HL-60 (cell line): ENCODE results near the gene GPAT2.

Experiments used
- POLR2AphosphoS5 ChIP-seq: IDR thresholded peaks from 2 replicates; pipeline ENCODE4 v1.6.1; 2012; ENCODE audit warnings: low read depth
- TF ChIP-seq, protein P1 (sequence below): IDR thresholded peaks from one replicate; pipeline ENCODE4 v1.5.1; 2011; ENCODE audit warnings: low read length, control low read depth, inconsistent platforms; ENCODE audit not compliant: insufficient read depth

DNA sequence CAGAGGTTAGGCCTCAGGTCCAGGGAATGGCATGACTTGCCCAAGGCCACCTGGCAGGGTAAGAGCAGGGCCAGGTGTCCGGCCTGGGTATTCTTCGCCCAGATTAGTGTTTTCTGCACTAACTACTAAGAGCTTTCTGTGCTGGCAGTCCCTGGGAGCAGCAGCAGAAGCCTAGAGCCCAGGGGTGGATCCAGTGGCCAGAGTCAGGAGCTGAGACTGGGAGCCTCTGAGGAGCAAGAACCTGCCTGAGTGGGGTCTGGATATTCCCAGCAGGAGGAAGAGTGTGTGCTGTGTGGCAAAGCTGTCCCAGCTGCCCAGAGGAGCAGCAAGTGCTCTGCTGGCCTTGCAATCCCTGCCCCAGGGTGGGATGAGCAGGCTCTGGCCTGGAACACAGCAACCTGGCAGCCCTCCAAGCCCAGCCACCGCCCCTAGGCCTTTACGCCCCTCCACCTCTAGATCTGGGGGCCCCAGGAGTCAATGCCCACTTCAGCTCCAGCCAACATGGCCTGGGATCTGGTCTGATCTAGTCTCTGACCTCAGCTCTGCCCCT lies 30.7 kb upstream of the GPAT2 start:
- TF ChIP-seq, protein P1, sequence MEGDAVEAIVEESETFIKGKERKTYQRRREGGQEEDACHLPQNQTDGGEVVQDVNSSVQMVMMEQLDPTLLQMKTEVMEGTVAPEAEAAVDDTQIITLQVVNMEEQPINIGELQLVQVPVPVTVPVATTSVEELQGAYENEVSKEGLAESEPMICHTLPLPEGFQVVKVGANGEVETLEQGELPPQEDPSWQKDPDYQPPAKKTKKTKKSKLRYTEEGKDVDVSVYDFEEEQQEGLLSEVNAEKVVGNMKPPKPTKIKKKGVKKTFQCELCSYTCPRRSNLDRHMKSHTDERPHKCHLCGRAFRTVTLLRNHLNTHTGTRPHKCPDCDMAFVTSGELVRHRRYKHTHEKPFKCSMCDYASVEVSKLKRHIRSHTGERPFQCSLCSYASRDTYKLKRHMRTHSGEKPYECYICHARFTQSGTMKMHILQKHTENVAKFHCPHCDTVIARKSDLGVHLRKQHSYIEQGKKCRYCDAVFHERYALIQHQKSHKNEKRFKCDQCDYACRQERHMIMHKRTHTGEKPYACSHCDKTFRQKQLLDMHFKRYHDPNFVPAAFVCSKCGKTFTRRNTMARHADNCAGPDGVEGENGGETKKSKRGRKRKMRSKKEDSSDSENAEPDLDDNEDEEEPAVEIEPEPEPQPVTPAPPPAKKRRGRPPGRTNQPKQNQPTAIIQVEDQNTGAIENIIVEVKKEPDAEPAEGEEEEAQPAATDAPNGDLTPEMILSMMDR: no peak
- no peak for TF ChIP-seq POLR2AphosphoS5
